ENCODE results near the gene CD93.

CD93 gene

GRCh38 chr20:23077277-23077676 lies 8.8 kb downstream of the CD93 start:
- TF ChIP-seq CTCF (IDR thresholded peaks at IDR 0.05): no peak

GRCh38 chr20:23074052-23074451 lies 12.1 kb downstream of the CD93 start:
- TF ChIP-seq CTCF (IDR thresholded peaks at IDR 0.05): no peak

- no peak for TF ChIP-seq CTCF (IDR thresholded peaks at IDR 0.05)
Measured at GRCh38 chr20:23072892-23073586, 13.1 kb downstream of the CD93 start.

GRCh38 chr20:23071996-23072395 lies 14.1 kb downstream of the CD93 start:
- TF ChIP-seq CTCF (IDR thresholded peaks at IDR 0.05): no peak

GRCh38 chr20:23071398-23071797 lies 14.7 kb downstream of the CD93 start:
- no peak for TF ChIP-seq CTCF (IDR thresholded peaks at IDR 0.05)

GRCh38 chr20:23069108-23069507 lies 17.0 kb downstream of the CD93 start:
- TF ChIP-seq CTCF (IDR thresholded peaks at IDR 0.05): no peak

- TF ChIP-seq CTCF (IDR thresholded peaks at IDR 0.05): no peak
Measured at GRCh38 chr20:23068283-23068682, 17.8 kb downstream of the CD93 start.

- TF ChIP-seq CTCF (IDR thresholded peaks at IDR 0.05): no peak
Measured at GRCh38 chr20:23066772-23067171, 19.4 kb downstream of the CD93 start.

Data from LNCAP (cell line).